ENCODE measurements around the gene CRIP2. TPM values are rescaled to one million over a fixed set of nuclear protein-coding genes. Genes with fewer than 3 reads are reported as not detected.

The CRIP2 gene
- total RNA-seq, 1 experiment from 2014 or later: 1.5 TPM

- Histone ChIP-seq H3K4me3 (ENCODE audit: low read depth, low read length) (no peak overlapping the region), H3K4me1 (no peaks in the 10 kb centered on the region), H3K36me3 (ENCODE audit: control insufficient read depth, insufficient read depth, low read length) (peaks cover 3% of the 10 kb centered on the region), H3K9me3 (no peaks in the 10 kb centered on the region), H3K27me3 (replicated peaks; ENCODE audit: control insufficient read depth, insufficient read depth, low read length) (no peaks in the 10 kb centered on the region)
- Mint-ChIP-seq H3K9me3 (ENCODE audit: unreplicated experiment) (no peaks in the 10 kb centered on the region), H3K27ac (ENCODE audit: unreplicated experiment) (no peak overlapping the region), H3K27me3 (ENCODE audit: insufficient read depth, unreplicated experiment) (no peaks in the 10 kb centered on the region), H3K4me3 (ENCODE audit: unreplicated experiment) (no peak overlapping the region), H3K4me1 (ENCODE audit: low read depth, unreplicated experiment) (no peaks in the 10 kb centered on the region), H3K36me3 (ENCODE audit: insufficient read depth, unreplicated experiment) (peaks cover 32% of the 10 kb centered on the region)
- no TSS peak for BruUV-seq (replicated peaks)
- no peak for DNase-seq
- intact Hi-C loops (cut with micrococcal nuclease; ENCODE audit: unreplicated experiment): no loop called here
- ChIA-PET CTCF (interaction anchor here (0.8 to 1.4 kb wide), 3 partner anchors 26 to 42 kb away, joined by 3 to 6 read pairs (median 4); no protein-coding TSS in a partner anchor), POLR2A (no interaction called here)
- no peak for TF ChIP-seq CTCF (IDR thresholded peaks at IDR 0.05; ENCODE audit: insufficient read depth in 1 of 2, low read depth in 1 of 2, low read length in 1 of 2, severe bottlenecking in 1 of 2, unreplicated experiment in 1 of 2)
Observed at GRCh38 chr14:105447651-105448640, 26.7 kb upstream of the CRIP2 start.

GRCh38 chr14:105448706-105449111 lies 25.9 kb upstream of the CRIP2 start:
- Mint-ChIP-seq H3K27ac (ENCODE audit: unreplicated experiment) (no peak overlapping the region), H3K9me3 (ENCODE audit: unreplicated experiment) (no peaks in the 10 kb centered on the region), H3K27me3 (ENCODE audit: insufficient read depth, unreplicated experiment) (no peaks in the 10 kb centered on the region), H3K4me1 (ENCODE audit: low read depth, unreplicated experiment) (no peaks in the 10 kb centered on the region), H3K4me3 (ENCODE audit: unreplicated experiment) (no peak overlapping the region), H3K36me3 (ENCODE audit: insufficient read depth, unreplicated experiment) (peaks cover 31% of the 10 kb centered on the region)
- intact Hi-C loops (cut with micrococcal nuclease; ENCODE audit: unreplicated experiment): no loop called here
- peak; percentile 69 to 74 for TF ChIP-seq CTCF (IDR thresholded peaks at IDR 0.05; ENCODE audit: insufficient read depth in 1 of 2, low read depth in 1 of 2, low read length in 1 of 2, severe bottlenecking in 1 of 2, unreplicated experiment in 1 of 2)
- ChIA-PET POLR2A (no interaction called here), CTCF (interaction anchor here (0.8 to 1.4 kb wide), 3 partner anchors 25 to 41 kb away, joined by 3 to 6 read pairs (median 4); no protein-coding TSS in a partner anchor)
- Histone ChIP-seq H3K4me1 (no peaks in the 10 kb centered on the region), H3K4me3 (ENCODE audit: low read depth, low read length) (no peak overlapping the region), H3K9me3 (no peaks in the 10 kb centered on the region), H3K27me3 (replicated peaks; ENCODE audit: control insufficient read depth, insufficient read depth, low read length) (no peaks in the 10 kb centered on the region), H3K36me3 (ENCODE audit: control insufficient read depth, insufficient read depth, low read length) (peaks cover 3% of the 10 kb centered on the region)
- no TSS peak for BruUV-seq (replicated peaks)
- DNase-seq: peak in 1 of 2 experiments; percentile 74

- TF ChIP-seq CTCF (IDR thresholded peaks at IDR 0.05; ENCODE audit: insufficient read depth in 1 of 2, low read depth in 1 of 2, low read length in 1 of 2, severe bottlenecking in 1 of 2, unreplicated experiment in 1 of 2): no peak
- intact Hi-C loops (cut with micrococcal nuclease; ENCODE audit: unreplicated experiment): no loop called here
- Mint-ChIP-seq H3K36me3 (ENCODE audit: insufficient read depth, unreplicated experiment) (peaks cover 38% of the 10 kb centered on the region), H3K27ac (ENCODE audit: unreplicated experiment) (no peak overlapping the region), H3K4me3 (ENCODE audit: unreplicated experiment) (no peak overlapping the region), H3K27me3 (ENCODE audit: insufficient read depth, unreplicated experiment) (no peaks in the 10 kb centered on the region), H3K4me1 (ENCODE audit: low read depth, unreplicated experiment) (no peaks in the 10 kb centered on the region), H3K9me3 (ENCODE audit: unreplicated experiment) (no peaks in the 10 kb centered on the region)
- BruUV-seq (replicated peaks): no TSS peak
- Histone ChIP-seq H3K27me3 (replicated peaks; ENCODE audit: control insufficient read depth, insufficient read depth, low read length) (no peaks in the 10 kb centered on the region), H3K4me3 (ENCODE audit: low read depth, low read length) (no peak overlapping the region), H3K36me3 (ENCODE audit: control insufficient read depth, insufficient read depth, low read length) (peaks cover 3% of the 10 kb centered on the region), H3K4me1 (no peaks in the 10 kb centered on the region), H3K9me3 (no peaks in the 10 kb centered on the region)
- ChIA-PET POLR2A (no interaction called here), CTCF (no interaction called here)
- peak in 1 of 2 experiments; percentile 25 for DNase-seq
Observed at GRCh38 chr14:105449276-105450122, 25.1 kb upstream of the CRIP2 start.
